NCI-H82 treated with DMSO at 0.1 percent for 48 hours (cell line): ENCODE results near the gene CAPN13.

Experiments
- DNase-seq: peaks from one replicate; lab custom pipeline; 2025; ENCODE audit not compliant: unreplicated experiment; lab: John Stamatoyannopoulos, UW

Gene CAPN13

DNA sequence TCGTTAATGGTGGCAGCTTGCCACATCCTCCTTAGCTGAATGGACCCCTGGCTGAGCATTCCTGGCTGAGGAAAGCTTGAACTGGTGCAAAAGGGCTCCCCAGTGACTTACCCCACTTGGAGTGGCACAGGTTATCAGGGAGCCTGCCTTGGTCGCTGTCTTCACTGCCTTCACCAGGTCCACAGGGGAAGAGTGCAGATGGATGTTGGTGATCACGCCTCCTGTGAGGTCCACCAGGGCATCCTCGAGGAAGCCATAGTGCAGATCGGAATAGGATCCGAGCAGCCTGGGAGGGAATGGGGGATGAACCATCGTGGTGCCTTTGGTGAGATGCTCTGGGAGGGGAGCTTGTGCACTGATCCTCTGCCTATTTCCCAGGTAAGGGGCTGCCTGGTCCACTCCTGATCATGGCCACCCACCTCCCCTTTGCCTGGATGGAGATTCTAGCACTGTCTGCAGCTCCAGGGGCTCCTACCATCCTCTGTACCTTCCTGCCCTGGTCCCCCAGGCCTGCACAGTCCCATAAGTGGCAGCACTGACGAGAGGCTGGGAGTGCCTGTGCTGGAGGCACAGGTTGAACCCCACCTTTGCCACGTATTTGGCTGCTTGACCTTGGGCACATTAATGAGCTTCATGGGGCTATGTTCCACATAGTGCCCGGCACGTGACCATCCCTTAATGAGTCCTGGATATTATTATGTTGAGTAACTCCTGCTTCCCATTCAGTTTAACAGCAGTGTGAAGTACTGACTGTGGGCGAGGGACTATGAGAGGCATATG, 43.0 kb downstream of the CAPN13 start:
- DNase-seq: no peak

GRCh38 chr2:30763151-30763660, 44.0 kb downstream of the CAPN13 start:
- no peak for DNase-seq

- no peak for DNase-seq
These were observed 46.0 kb downstream of the CAPN13 start for GRCh38 chr2:30761226-30761625.

DNA sequence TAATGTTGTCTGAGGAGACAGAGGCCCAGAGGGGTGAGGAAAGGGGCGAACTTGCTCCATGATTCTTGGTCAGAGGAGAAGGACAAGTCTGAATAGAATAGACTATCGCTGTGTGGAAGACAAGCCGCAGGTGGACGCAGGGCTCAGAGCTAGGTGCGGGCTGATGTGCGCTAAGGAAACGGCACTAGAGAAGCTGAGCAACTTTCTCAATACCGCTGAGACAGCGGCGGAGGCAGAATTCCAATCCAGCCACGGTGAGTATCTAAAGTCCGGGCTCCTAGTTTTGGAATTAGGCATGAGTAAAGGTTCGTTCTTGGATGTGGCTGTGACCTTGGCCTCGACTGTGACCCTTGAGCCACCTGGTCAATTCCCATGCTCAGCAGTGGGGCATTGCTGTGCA, 47.8 kb downstream of the CAPN13 start:
- DNase-seq: no peak

- DNase-seq: no peak
These were observed 49.0 kb downstream of the CAPN13 start for GRCh38 chr2:30758191-30758651.

GRCh38 chr2:30757749-30758148, 49.5 kb downstream of the CAPN13 start:
- DNase-seq: no peak

DNA sequence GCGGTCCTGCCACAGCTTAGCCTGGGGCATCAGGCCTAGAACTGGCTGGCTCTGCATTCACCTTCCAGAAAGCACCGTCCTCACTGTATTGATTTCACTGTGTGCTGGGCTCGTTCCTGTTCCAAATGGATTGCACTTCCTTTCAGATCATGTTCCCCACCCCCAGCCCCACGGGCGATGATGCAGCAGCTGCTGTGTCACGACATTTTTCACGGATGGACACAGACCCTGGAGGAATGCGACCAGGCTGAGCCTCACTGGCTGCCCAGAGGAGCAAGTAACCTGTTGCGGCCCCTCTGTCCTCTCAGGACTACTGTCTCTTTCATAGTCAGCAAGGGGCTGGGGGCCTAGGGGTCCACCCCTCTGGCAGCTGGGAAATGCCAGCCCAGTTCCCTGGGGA, 50.3 kb downstream of the CAPN13 start:
- no peak for DNase-seq

DNA sequence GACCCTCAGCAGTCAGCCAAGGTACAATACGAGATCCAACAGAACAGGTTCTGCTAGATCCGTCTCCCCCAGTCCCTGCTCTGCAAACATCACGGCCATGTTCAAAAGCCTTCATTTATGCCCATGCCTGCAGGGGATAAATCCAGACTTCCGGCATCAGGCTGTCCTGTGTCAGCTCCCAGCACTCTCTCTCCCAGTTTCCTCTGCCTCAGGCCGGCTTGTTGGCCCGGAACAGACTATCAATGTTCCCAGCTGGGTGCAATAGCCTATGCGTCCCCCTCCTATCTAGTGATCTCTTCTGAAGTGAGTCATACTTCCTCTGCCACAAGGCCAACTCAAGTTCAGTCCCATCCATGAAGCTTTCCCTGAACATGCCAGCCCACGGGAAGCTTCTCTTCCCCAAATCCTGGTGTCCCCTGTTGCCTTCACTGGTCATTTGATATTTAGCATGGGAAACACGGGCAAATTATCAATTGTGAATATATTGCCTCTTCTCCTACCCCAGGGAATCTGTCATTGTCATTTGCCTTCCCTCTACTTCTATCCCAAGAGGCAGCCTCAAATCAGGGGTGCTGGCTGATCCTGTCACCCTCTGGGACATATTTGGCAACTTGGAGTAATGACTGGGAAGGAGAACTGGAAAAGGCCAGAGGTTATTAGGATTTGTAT, 51.1 kb downstream of the CAPN13 start:
- no peak for DNase-seq

GRCh38 chr2:30753630-30754029, 53.6 kb downstream of the CAPN13 start:
- DNase-seq: no peak

DNA sequence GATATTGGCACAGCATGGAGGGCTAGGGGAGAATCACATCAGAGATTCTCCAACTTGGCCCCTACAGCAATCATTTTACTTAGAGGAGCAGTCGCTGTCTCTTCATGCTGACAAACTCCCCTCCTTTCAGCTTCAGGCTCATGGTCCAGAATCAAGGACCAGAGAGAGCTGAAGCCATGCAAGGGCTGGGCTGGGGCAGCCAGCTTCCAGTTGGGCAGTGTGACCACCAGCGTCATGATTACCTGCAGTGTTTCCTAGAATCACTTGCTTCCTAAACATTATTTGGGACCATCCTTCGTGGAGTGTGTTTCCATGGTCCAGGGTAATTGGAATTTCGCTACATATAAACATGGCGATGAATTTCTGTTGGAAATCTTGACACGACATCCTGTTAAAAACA, 54.4 kb downstream of the CAPN13 start:
- no peak for DNase-seq

GRCh38 chr2:30747206-30747605, 60.0 kb downstream of the CAPN13 start:
- DNase-seq: no peak

- no peak for DNase-seq
These were observed 62.4 kb downstream of the CAPN13 start for GRCh38 chr2:30744823-30745222.

- no peak for DNase-seq
These were observed 65.7 kb downstream of the CAPN13 start for GRCh38 chr2:30741576-30741975.

DNA sequence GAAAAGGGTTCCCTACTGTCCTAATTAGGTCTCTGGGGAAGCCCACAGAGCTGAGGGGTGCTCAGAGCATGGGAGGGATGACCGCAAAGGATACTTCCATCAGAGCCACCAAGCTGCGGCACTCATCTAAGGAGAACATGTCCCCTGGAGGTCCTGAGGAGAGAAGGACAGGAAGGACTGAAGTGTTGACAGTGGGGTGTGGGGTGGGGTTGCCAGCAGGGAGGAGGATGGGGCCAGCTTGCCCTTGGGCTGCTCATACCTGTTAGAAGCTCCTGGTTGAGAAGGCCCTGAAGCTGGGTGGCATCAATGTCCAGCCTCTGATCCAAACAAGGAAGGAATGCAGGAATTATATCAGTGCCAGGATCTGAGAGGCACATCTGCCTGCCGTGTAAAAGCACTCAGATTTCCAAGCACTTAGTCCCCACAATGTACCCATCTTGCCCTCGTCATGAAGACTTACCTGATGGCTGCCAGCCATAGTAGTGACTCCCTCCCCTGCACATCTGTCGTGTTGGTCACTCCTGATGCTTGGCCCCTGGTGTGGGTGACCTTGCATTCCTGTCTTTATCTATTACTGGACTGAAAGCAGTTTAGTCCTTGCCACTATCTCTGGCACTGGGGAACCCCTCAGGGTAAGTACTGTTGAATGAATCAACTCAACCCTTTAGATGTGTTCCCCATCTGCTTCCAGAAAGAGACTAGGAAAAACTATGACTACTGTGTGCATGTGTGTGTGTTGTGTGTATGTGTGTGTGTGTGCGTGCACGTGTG, 68.9 kb downstream of the CAPN13 start:
- no peak for DNase-seq

DNA sequence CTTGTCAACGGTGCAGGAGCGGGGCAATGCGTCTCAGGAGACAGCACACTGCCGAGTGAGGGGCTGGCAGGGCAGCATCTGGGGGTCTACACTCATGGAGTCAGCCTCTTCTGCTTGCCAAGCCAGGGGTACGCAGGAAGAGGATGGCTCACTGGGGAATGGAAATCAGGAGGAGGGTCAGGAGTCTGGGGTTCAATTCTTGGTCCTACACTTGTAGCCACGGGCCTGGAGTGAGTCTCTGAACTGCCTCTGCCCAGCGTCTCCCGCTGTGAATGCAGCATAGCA, 70.0 kb downstream of the CAPN13 start:
- DNase-seq: no peak

GRCh38 chr2:30736461-30737325, 70.6 kb downstream of the CAPN13 start:
- DNase-seq: no peak

GRCh38 chr2:30733876-30734520, 73.2 kb downstream of the CAPN13 start:
- no peak for DNase-seq

DNA sequence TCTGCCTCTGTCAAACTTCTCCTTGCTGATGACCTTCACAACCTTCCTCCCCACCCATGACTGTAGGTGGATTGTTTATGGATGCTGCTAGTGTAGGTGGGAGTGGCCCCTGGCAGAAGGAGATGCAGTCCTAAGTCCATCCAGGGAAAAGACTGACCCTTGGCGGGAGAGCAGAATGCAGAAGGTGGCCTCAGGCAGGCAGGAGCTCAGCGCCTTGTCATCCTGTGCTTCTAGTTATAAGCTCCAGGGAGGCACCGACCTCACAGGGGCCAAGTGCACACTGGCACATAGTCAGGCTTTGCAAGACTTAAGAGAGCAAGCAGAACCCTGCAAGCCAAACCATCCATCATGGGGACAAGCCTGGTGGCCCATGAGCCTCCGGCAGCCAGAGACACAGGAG, 74.4 kb downstream of the CAPN13 start:
- DNase-seq: no peak

GRCh38 chr2:30732376-30732775, 74.9 kb downstream of the CAPN13 start:
- no peak for DNase-seq

- no peak for DNase-seq
These were observed 75.5 kb downstream of the CAPN13 start for GRCh38 chr2:30731706-30732105.
